CD4-positive, alpha-beta T cell treated with Interleukin-17A for 4 hours (primary cell): Measurements from ENCODE around the gene IL2RA.
A peak's percentile ranks its signal among the peaks of the same experiment; 100 is the strongest.
"Not testable (repeated sequence)": the region's sequence is repeated elsewhere in the genome, so short reads cannot be mapped to it uniquely, and the experiment has no call there.

Source experiments
- DNase-seq: peaks from one replicate; pipeline ENCODE4 v3.0.0-alpha.2; 2020; ENCODE audit warnings: mixed read lengths

IL2RA gene

GRCh38 chr10:6011558-6011957 is 50.6 kb downstream of the IL2RA start:
- no peak for DNase-seq

- DNase-seq = no peak
Measured at GRCh38 chr10:6010569-6010968, 51.6 kb downstream of the IL2RA start.

- DNase-seq = no peak
Measured at GRCh38 chr10:6009961-6010360, 52.2 kb downstream of the IL2RA start.

- no peak for DNase-seq
Measured at GRCh38 chr10:6009150-6009549, 53.0 kb downstream of the IL2RA start.

- no peak for DNase-seq
Measured at GRCh38 chr10:6008497-6009142, 53.5 kb downstream of the IL2RA start.

GRCh38 chr10:6006991-6007390 is 55.2 kb downstream of the IL2RA start:
- no peak for DNase-seq

GRCh38 chr10:6006546-6006945 is 55.6 kb downstream of the IL2RA start:
- DNase-seq = no peak

GRCh38 chr10:6005856-6006395 is 56.2 kb downstream of the IL2RA start:
- no peak for DNase-seq

- not testable (repeated sequence) for DNase-seq
Measured at GRCh38 chr10:6005161-6005804, 56.9 kb downstream of the IL2RA start.

- no peak for DNase-seq
Measured at GRCh38 chr10:6002809-6003510, 59.2 kb downstream of the IL2RA start.

GRCh38 chr10:5999440-6000165 is 62.6 kb downstream of the IL2RA start:
- no peak for DNase-seq

GRCh38 chr10:5996696-5997095 is 65.5 kb downstream of the IL2RA start:
- no peak for DNase-seq

GRCh38 chr10:5992398-5992797 is 69.8 kb downstream of the IL2RA start:
- no peak for DNase-seq

- no peak for DNase-seq
Measured at GRCh38 chr10:5991708-5992107, 70.5 kb downstream of the IL2RA start.

- no peak for DNase-seq
Measured at GRCh38 chr10:5989756-5990155, 72.4 kb downstream of the IL2RA start.

GRCh38 chr10:5988336-5988920 is 73.7 kb downstream of the IL2RA start:
- no peak for DNase-seq

- no peak for DNase-seq
Measured at GRCh38 chr10:5987747-5988146, 74.4 kb downstream of the IL2RA start.

- no peak for DNase-seq
Measured at GRCh38 chr10:5985029-5985428, 77.1 kb downstream of the IL2RA start.

- DNase-seq = no peak
Measured at GRCh38 chr10:5983774-5984173, 78.4 kb downstream of the IL2RA start.

- no peak for DNase-seq
Measured at GRCh38 chr10:5981529-5981928, 80.6 kb downstream of the IL2RA start.

GRCh38 chr10:5978230-5978489 is 84.0 kb downstream of the IL2RA start:
- DNase-seq = no peak

GRCh38 chr10:5977471-5978229 is 84.5 kb downstream of the IL2RA start, which contains the start of gene IL15RA:
IL15RA (minus strand) TSS chr10:5977543; CDS start chr10:5977492, 51 bp downstream.
- DNase-seq = peak; percentile 87
